Measurements from ENCODE around the gene RXRA.

Gene RXRA

DNA sequence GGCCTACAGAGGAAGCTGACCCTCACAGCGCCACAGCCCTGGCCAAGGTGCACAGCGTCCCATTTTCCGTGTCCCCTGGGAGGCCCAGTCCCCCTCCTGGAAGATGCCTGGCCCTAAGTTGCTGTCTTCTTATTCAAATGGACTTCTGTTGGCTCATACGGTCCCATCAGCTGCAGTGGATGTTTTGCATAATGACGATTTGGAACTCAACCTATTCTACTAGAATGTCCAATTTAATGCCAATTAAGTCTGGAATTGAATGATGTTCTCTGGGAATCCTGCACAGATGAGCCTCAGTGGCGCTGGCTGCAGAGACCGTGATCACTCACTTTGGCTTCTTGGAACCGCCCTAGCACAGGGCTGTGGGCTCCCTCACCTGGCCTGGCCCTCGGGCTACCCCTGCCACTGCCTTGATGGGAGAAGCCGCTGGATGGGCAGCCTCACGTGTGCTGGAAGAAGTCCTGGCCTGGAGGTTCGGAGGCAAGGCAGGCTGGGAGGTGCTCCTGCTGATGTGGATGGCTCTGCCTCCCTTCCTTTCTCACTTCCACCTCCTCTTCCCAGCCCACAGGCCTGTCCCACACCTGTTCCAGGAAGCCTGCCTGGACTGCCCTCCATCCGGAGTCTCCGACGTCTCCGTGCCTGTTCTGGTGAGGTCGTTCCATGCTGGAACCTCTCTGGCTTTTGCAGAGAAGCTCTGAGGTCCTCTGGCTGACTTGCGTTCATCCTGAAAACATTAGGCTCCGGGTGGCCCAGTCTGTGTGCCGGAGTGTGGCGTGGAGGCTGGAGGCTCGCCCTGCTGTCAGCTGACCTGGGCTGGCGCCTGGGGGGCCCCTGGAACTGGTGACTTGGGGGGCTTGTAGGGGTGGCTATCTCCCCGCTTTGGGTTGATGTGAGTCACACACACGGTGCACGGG is 147.1 kb downstream of the RXRA start:
- DNase-seq (ENCODE audit: low read depth) = no peak

- no peak for DNase-seq (ENCODE audit: low read depth)
These were observed 147.8 kb downstream of the RXRA start for GRCh38 chr9:134474055-134474370.

- DNase-seq (ENCODE audit: low read depth) = no peak
These were observed 148.9 kb downstream of the RXRA start for GRCh38 chr9:134475011-134475790.

DNA sequence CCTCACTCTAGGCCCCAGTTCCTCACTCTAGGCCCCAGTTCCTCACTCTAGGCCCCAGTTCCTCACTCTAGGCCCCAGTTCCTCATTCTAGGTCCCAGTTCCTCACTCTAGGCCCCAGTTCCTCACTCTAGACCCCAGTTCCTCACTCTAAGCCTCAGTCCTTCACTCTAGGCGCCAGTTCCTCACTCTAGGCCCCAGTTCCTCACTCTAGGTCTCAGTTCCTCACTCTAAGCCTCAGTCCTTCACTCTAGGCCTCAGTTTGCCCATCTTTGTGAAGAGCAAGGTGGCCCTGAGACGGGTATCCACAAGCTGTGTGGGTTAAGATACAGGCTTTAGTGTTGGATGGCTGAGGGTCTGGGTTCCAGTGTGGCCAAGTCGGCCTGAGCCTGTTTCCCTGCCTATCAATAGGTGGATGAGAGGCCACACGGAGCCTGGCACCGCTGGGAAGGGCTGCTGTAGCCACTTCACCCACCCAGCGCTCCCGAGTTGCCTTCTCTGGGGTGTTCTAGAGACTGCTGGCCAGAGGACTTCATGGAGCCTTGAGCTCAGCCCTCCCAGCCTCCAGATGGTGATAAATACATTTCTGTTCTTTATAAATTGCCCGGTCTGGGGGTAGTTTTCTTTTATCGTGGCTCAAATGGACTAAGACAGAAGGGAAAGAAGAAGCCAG is 150.2 kb downstream of the RXRA start:
- no peak for DNase-seq (ENCODE audit: low read depth)

DNA sequence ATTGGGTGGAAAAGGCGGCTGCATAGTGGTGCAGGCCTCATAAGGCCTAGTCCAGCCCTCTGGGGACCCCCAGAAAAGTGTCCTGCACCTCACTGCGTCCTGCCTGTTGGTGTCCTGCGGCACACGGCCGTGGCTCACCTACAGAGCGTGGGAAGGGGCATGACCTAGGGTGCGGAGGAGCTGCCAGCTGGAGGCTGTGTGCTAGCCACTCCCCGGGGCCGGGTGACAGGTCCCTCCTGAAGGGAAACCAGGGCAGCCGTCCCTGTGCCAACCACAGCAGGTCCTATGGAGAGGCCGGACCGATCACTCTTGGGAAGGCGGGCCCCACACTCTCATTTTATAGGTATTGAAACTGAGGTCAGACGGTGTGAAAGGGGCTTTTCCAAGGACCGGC is 150.7 kb downstream of the RXRA start:
- no peak for DNase-seq (ENCODE audit: low read depth)

DNA sequence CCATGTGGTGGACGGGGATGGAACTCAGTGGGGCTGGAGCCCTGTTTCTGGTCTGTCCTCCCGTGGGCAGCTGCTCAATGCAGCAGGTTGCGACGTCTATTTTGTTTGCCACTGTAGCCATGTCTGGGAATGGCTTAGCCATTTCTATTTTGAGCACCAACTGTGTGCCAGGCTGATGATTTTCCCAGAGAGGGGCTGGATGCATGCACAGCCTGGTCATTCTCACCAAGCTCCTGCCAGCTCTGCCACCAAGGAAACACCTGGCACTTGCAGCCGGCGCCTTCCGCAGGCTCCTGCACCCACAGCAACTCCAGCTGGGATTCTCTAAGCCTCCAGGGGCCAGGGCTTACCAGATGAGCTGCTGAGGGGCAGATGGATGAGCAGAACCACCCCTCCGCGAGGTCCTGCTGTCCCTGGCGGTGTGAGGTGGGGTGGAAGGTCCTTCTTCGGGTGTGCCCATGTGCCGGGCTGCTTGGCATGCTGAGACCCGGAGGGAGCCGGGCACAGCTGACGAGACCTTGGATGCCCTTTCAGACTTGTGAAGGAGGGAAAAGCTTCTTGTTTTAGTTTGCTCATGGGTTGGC is 151.2 kb downstream of the RXRA start:
- DNase-seq (ENCODE audit: low read depth) = no peak

- DNase-seq (ENCODE audit: low read depth) = no peak
These were observed 151.7 kb downstream of the RXRA start for GRCh38 chr9:134477927-134478326.

DNA sequence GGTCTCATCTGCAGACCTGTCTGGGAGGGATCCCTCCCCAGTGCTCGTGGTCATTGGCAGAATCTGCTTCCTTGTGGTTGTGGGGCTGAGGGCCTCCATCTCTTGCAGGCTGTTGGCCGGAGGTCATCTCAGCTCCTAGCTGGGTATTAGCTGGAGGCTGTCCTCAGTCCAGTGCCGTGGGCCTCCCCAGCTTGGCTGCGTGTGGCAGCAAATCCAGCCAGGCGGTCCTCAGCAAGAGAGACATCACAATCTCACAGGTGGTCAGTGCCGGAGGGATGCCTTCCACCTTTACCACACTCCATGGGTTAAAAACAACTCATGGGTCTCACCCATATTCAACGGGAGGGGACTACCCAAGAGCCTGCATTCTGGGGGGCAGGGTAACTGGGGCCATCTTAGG is 155.5 kb downstream of the RXRA start:
- no peak for DNase-seq (ENCODE audit: low read depth)

DNA sequence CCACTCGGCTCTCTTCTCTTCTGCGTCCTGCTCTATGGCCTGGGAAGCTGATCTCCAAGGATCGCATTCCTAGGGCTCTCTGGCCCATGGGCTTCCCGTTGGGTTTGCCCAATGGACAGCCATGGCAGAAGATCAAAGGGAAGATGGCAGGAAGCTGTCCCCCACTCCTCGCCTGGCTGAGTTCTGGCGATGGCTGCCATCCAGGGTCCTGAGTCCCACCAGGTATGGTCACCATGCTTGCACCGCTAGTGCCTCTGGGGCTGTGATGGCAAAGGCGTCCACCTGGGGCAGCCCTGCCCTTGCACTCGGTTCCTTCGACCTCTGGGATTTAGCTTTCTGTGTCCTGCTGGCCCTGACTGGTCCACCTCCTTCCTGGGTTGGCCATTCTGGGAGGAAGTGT is 156.0 kb downstream of the RXRA start:
- no peak for DNase-seq (ENCODE audit: low read depth)

DNA sequence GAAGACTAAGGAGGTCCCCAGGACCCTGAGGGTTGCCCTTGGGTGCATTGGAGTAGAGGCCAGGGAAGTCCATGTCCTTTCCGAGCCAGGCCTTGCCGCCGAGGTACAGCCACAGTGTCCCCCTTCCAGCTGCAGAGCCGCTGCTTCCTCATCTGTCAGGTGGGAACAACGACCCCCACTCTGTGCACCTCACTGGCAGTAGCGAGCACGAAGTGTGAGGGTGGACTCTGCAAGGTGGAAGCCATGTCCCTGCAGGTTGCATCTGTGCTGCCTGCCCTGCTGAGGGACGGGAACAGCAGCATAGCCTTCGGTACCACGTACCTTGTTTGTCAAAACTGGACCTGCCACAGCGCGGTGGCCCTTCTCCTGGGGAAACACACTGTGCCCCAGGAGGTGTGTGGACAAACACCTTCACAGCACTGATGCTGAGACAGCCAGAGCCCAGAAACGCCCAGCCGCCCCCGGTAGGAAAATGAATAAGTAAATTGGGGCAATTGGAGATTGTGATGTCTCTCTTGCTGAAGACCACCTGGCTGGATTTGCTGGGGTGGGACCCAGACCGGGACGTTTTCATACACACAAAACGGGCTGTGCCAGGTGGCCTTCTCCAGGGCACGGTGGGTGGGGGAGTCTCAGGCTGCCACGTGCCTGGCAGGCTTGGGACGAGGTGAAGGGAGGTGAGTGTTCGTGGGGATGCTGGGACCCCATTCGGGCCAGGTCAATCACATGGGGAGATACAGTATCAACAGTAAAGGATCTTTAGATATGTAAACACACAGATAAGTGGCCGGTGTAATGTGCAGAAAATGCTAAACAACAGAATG is 157.3 kb downstream of the RXRA start:
- DNase-seq (ENCODE audit: low read depth) = no peak

- no peak for DNase-seq (ENCODE audit: low read depth)
These were observed 158.2 kb downstream of the RXRA start for GRCh38 chr9:134484479-134484878.

GRCh38 chr9:134485653-134486052 is 159.4 kb downstream of the RXRA start:
- DNase-seq (ENCODE audit: low read depth) = no peak

- no peak for DNase-seq (ENCODE audit: low read depth)
These were observed 159.9 kb downstream of the RXRA start for GRCh38 chr9:134486143-134486591.

DNA sequence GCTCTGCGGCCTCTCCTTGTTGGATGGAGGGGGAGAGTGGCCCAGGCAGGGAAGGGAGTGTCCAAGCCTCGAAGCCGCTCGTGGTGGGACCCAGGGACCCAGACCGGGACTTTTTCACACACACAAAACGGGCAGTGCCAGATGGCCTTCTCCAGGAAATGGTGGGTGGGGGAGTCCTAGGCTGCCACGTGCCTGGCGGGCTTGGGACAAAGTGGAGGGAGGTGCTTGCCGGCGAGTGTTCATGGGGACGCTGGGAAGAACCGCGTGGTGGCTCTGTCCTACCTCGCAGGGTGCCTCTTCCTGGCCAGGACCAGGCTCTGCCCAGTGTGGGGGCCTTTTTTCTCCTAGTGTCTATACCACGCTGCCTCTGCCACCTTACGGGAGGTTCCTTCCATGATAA is 160.3 kb downstream of the RXRA start:
- no peak for DNase-seq (ENCODE audit: low read depth)

Data from stimulated activated CD8-positive, alpha-beta memory T cell treated with anti-CD3 and anti-CD28 coated beads, Interleukin-12 subunit alpha, Interleukin-12 subunit beta, amount 100 ng/mL, for 4 hours (primary cell).